SK-N-MC (cell line): Measurements from ENCODE around the gene SNX27.

Source experiments
- EZH2 ChIP-seq: fragments of 200-600 bp; sonication (generic); IDR thresholded peaks from one replicate; pipeline ENCODE4 v1.6.1; 2017; ENCODE audit warnings: antibody characterized with exemption
- POLR2AphosphoS5 ChIP-seq: IDR thresholded peaks from 2 replicates; pipeline ENCODE4 v1.6.1; 2012; ENCODE audit warnings: mild to moderate bottlenecking, low read depth, low read length, borderline replicate concordance

- TF ChIP-seq EZH2 (no peak), POLR2AphosphoS5 (no peak)
Observed at GRCh38 chr1:151710187-151710840, 98.5 kb downstream of the SNX27 start.
